8988T (cell line): ENCODE measurements around the gene PLGRKT.
"Not testable (repeated sequence)": the region's sequence is repeated elsewhere in the genome, so short reads cannot be mapped to it uniquely, and the experiment has no call there.

Experiments used
- DNase-seq: peaks from one replicate; pipeline ENCODE4 v3.0.0; 2011

Gene PLGRKT

DNA sequence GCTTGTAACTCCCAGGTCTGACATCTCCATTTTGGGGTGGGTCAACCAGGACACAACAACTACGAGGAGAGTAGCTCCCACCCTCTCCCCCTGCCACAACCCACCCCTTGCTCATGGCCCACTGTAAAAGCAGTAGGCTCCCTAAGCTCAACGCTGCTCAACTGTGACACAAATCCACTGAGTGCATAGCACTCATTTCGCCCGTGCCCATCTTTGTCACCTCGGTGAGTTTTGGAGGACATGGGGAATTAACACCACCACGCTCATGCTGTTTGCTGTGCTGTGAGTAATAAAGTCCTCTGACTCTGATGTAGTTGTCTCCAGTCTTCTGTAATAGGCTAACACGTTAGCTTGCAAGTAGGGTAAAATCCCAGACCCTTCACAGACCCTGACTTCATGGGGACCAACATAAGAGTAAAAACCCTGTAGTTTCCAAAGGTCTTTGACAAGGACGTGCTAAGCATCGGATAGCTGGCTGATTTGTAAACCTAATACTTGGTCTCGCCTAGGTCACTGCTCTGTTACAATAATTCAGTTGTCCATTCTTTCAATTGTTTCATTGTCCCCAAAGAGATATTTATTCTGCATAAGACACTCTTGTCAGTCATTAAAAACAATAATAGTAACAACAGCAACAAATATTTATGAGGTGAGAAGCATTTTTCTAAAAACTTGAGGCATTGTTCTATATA is 7.7 kb downstream of the PLGRKT start:
- DNase-seq = no peak

DNA sequence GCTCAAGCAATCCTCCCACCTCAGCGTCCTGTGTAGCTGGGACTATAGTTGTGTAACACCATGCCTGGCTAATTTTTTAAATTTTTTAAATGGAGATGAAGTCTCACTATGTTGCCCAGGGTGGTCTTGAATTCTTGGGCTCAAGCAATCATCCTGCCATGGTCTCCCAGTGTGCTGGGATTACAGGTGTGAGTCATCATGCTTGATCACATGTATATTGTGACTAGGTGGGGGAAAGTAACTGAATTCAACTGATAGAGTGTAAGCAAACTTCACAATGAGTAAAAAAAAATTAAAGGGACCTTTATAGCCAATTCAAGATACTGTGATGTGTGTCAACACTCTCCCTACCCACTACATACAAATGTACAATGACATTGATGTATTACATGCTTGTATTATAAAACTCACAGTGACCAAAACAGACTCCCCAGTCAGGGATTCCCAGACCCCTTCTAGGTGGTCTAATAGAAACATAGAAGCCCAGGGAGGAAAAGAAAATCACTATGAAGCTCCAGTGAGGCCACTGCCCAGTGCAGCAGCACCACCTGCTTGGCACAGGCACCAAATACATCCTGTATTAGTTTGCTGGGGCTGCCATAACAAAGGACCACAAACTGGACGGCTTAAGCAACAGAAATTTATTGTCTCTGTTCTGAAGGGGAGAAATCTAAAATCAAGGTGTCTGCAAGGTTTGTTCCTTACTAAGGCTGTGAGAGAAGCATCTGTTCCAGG is 8.8 kb downstream of the PLGRKT start:
- DNase-seq = no peak

DNA sequence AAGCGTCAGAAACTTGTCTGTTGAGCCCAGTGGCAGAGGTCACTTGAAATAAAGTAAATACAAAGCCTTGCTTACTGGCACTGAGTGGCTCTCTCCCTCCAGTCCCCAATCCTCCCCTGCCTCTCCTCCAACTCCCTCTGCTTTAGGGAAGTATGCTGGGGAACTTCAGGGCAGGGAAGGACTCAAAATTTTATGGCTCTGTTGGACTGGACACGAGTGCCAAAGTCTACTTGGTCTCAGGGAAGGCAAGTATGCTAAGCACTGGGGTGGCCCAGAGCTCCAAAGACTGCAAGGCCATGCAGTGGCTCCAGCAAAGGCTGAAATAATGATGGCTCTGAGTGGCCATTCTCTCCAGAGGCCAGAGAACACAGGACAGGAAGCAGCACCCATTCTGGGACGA is 9.6 kb downstream of the PLGRKT start:
- no peak for DNase-seq

DNA sequence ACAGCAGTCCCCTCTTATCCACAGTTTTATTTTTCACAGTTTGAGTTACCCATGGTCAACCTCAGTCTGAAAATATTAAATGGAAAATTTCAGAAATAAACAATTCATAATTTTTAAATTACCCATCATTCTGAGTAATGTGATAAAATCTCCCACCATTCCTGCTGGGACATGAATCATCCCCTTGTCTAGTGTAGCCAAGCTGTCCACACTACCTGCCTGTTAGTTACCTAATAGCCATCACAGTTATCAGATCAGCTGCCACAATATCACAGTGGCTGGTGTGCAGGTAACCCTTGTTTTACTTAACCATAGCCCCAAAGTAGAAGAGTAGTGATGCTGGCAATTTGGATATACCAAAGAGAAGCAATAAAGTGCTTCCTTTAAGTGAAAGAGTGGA is 10.7 kb downstream of the PLGRKT start:
- no peak for DNase-seq

DNA sequence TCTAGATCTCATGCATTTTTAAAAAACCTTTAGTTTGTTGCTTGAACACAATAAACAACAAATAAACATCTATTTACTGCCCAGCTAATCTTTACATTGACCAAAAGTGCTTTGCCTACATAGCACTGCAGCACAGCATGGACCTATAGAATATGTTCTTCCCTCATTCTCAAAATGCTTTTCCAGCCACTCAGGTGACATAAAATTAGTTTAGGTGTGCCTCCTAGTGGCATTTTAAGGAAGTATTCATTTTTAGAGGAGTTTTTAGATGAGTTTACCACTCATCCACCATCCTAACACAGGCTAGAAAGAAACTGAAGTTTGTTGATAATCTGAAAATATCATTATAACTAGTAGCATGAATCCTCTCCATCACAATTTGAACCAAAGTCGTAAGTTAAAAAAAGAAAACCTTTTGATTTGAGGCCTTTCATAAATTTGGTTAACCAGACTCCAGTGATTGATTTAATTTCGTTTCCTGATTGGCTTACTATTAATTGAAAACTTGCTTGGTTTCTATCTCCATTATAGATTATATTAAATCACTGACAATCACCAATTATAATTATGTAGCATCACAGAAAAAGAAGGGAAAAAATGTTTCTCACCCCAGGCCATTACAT is 12.6 kb downstream of the PLGRKT start:
- DNase-seq = no peak

DNA sequence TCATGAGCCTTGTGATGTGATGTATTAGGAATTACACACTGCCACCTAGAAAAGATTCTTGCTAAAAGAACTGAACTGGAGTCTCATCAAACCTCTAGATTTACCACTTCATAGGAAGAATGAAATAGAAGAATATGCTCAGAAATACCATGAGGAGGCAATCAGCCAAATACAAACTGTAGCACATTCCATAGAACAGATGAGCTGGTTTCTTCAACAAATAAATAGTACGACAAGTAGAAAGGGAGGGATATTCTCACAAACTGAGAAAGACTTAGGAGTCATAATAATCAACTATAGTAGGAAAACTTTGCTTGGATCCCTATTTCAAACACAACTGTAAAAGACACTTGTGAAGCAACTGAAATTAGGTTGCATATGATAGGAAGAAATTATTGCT is 15.4 kb downstream of the PLGRKT start:
- DNase-seq = no peak

DNA sequence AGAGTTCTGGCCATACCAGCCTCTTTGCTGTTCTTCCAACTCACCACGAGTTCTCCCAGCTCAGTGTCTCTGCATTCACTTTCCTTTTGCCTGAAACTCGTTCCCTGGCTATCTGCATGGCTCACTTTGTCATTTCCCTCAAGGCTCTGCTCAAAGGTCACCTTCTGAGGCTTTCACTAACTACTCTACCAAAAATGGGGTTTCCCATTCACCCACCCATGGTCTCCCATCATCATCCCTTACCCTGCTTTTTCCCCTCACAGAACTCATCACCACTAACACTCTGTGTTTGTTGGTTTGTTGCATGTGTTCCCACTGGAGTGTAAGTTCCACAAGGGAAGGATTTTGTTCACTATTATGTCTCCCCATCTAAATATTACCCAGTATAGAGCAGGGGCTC is 16.6 kb downstream of the PLGRKT start:
- no peak for DNase-seq

DNA sequence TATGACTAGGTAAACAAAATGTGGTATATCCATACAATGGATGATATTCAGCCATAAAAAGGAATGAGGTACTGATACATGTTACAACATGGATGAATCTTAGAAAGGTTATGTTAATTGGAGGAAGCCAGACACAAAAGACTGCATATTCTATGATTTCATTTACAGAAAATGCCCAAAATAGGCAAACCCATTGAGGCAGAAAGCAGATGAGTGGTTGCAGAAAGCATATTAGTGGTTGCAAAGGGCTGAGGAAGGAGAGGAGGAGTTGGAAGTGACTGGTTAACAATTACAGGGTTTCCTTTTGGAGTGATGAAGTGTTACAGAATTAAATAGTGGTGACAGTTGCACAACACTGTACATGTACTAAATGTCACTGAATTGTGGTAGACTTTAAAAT is 17.7 kb downstream of the PLGRKT start:
- no peak for DNase-seq

DNA sequence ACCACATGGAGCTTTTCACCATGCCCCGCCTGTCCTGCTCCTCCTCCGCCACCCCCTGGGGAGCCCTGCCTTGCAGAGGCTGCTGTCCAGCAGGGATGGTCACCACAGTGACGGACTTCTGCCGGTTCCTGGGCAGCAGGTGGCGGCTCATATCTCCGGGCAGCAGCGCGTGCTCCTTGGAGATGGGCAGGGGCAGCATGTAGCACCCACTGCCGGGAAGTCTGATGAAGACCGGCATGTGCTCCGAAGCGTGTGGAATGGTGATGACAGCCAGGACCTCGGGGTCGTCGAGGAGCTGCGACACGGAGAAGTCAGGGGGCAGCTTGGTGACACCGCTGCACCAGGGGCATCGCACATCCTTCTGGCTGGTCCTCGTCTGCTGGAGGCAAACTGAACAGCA is 19.2 kb downstream of the PLGRKT start:
- DNase-seq = no peak

DNA sequence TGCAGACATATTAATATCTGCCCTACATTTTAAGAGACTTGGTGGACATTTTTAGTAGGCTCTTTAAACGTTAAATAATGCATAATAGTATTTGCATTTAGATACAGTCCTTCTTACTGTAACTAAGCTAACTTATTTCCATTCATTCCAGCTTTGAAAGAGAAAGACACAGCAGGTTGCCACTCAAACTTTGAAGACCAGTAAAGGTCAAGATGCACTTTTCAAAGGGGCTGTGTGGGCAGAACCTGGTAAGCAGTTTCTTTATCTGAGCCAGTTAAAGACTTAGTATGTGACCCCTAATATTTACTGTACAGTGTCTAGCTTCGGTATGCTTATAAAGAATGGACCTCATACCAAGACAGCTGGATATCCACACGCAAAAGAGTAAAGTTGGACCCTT is 20.8 kb downstream of the PLGRKT start:
- no peak for DNase-seq

DNA sequence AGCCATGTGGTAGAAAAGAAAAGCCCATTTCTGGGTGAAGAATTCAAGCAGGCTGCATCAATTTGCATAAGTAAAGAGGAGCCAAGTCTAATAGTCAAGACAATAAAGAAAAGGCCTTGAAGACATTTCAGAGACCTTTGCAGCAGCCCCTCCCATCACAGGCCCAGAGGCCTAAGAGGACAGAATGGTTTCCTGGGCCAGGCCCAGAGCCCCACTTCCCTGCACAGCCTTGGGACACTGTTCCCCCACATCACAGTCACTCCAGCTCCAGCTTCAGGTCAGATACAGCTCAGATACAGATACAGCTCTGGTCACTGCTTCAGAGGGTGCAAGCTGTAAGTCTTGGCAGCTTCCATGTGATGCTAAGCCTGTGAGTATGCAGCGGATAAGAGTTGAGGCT is 29.1 kb downstream of the PLGRKT start:
- DNase-seq = no peak

DNA sequence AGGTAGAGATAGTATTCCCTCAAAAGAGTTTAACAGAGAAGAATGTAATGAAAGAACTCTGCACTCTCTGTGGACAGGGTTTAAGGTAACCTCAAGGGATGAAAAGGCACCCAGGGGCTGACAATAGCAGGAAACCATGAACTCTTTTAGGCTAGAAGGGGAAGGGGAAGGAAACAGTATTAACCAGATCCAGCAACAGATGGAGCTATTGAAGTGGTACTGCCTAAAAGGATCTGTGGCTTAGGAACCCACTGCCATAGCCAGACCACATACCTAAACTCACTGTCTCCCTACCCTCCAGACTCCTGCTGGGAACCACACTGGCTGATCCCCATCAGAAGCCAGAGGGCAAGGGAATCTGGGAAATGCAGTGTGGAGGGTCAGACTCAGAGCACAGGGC is 35.5 kb downstream of the PLGRKT start:
- no peak for DNase-seq

DNA sequence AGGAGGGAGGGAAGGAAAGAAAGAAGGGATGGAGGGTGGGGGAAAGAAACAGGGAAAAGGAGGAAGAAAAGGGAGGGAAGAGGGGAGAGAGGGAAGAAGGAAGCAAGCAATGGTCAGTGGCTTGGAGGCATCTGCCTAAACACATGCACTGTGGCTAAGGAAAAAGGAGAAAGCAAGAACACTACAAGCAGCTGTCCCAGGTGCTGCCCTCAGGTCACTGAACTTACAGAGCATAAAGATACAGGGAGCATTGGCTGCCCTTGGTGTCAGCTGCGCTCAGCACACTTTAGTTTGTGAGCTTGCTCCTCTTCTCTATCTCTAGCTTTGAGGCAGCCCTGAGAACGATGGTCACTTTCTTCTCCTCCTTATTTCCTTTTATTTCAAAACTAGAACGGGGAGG is 40.2 kb downstream of the PLGRKT start:
- DNase-seq = not testable (repeated sequence)

DNA sequence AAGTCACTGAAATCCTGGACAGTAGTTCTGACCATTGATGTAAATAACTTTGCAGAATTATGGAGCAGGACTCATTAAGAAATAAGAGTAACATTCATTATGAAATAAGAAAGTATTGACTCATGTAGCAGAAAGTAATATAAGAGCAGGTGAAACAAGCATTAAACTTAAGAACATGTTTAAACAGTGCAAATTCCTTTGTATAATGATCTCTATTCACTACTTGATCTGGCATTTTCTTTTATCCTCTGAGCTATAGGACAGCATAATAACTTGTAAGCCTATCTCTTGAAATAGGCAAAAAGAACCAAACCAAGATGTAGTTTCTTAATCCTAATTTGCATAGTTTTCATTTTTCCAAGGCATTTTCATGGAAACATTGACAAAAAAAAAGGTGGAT is 42.3 kb downstream of the PLGRKT start:
- no peak for DNase-seq

DNA sequence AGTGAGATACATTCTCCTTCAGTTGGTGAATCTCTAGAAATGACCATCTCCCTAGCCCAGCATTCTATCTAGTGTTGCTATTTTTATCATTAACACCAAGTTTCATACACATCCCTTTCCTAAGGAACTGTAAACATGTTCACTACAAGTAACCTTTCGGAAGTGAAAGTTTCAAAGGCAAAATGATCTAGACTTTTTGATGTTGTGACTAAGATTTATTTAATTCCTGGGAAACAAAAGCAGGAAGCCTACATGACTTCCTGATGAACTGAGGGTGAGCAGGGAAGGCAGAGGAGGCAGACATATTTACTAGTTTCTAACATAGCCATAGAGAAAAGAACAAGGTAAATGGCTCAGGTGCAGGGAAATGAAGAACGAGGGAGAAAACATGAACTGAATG is 43.7 kb downstream of the PLGRKT start:
- DNase-seq = not testable (repeated sequence)

DNA sequence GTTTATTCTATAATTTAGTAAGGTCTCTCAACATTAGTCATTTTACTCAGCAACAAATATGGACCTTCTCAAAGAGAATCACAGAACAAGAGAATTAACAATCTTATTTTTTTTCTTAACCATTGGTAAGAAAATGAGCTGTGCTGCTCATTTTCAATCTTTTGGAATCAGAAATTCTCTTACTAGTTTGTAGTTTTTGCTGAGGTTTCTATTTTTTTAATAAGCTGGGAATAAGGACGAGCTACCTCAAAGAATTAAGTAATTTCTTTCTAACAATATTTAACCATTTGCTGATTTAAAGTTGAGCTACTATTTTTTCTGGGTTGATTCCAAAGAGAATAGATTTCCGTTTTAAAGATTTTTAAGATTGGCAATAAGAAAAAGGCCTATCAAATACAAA is 44.2 kb downstream of the PLGRKT start:
- no peak for DNase-seq

DNA sequence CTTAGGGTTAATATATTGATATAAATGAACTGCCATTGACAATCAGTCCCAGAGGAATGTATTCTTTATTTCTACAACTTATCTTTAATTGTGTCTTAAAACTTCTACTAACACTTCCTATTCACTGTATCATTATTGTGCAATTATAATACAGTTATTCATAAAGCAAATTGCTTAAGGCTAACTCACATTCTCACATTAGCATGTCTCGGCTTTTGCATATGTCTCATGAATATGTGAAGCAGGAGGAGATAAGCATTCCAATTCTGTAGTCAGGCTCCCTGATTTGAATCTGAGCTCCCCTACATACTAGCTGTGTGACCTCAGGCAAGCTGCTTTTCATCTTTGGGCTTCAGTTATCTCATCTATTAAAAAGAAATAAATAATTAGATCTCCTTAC is 45.4 kb downstream of the PLGRKT start:
- no peak for DNase-seq

DNA sequence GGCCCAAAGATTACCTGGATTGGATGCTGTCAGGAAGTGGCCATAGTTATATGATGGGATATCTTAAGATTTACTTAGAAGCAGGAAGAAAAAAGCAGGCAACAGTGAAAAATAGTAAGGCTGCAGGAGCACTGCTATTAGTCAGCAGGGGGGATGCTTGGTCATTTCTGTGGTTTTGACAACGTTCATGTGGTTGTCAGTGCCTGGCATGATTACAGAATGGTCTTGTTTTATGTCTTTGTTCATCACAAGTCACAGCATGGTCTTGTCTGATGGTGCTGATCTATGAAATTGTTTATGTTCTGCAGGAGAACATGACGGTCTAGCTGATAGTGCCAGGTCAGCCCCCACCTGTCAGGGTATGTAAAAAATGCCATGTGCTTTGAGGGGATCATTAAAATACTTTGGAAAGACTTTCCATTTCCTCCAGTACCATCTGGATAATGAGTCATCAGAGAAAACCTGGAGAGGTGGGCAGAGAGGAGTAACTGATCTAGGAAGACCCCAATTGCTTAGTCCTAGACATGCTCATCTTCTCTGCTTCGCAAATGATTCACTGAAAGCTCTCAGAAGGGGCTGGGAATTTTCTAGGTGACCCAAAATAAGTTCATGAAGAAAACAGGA is 48.5 kb downstream of the PLGRKT start:
- no peak for DNase-seq

DNA sequence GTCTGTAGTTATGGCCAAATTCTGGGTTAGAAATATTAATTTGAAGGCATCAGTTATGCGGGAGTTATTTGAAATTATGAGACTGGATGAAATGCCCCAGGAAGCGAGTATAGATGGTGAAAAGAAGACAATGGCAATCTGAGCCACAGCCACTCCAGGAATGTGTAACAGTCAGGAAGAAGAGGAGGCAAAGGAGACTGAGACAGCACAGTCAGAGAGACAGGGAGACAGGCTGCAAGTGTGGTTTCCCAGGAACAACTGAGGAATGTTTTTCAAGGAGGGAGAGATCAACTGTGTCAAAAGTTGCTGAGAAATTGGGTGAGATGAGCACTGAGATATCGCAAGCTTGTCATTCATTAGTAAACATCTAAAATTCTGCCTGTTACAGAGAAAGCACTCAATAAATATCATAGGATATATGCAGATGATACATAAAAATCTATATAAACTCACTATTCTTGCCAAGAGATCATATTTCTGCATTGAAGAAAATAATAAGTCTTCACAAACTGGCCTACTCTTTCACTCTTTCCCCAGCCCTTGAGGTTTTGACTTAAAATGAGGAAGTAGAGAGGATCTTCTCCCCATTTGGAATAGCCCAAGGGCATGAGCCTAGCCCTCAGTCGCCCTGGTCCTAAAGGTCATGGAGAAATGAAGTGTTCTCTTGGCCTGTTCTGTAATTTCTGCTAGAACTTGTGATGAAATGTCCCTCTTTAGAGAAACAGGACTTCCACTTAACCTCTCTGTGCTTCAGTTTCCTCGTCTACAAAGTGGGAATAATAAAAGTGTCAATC is 49.5 kb downstream of the PLGRKT start:
- DNase-seq = no peak

DNA sequence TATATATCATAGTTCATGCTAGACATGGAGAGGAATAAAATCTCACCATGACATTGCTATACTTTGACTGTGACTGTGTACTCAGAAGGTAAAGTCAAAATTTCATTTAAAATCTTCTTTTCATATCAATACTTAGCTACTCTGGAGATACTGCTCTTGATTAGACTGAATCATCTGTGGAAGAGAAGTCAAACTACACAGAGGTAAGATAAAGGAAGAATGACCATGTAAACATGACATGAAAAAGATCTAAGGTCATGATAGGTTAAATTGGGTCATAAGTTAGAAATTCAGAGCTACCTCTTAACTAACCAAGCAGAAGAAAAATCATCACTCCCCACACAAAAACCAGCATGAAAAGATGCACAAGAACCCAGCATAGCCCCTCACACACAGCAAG is 53.3 kb downstream of the PLGRKT start:
- DNase-seq = no peak

DNA sequence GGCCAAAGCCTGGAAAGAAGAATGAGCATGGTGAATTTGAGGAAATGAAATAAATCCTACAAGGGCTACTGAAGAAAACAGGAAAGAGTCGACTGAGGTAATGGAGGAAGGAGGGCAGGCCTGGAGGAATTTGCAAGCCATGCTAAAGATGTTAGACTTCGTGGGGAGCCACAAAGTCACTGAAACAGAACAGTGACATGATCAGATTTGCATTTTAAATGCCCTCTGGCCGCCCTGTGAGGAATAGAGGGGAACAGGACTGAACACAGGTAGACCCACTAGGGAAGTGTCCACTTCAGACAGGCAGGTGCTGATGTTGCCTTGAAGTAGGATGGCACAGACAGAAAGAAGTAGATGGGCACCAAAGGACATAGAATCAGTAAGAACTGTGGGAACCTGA is 55.2 kb downstream of the PLGRKT start:
- DNase-seq = no peak

DNA sequence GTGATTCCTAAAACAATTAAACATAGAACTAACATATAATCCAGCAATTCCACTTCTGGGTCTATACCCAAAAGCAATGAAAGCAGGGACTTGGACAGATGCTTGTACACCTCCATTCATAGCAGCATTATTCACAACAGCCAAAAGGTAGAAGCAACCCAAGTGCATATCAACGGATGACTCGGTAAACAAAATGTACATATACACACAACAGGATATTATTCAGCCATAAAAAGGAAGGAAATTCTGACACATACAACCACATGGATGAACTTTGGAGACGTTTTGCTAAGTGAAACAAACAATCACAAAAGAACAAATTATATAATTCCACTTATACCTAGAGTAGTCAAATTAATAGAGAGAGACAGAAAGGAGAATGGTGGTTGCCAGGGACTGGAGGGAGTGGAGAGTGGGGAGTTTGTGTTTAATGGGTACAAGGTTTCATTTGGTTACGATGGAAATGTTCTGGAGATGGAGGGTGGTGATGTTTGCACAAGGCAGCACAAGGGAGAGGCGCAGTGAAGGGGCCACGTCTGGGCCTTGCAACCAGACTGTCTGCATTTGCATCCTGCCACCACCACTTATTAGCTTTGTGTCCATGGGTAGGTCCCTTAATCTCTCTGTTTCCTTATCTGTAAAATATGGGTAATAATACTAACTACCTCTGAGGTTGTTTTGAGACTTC is 61.8 kb downstream of the PLGRKT start:
- DNase-seq = no peak

DNA sequence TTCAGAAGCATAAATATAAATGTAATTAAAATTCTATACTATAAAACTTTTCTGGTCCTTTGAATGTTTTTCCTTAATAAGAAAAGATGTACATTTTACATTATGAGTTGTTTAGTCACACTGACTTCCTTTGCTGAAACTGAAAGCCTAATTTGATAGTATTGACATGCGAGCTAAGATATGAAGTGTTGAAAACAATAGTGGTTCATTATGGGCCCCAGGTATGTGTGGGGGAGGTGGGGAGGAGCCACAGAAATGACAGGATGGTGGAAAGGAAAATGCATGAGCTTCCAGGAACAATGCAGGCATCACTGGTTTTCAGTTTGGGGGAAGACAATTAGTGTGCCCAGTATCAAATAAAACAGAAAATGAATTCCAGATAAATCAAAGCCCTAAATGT is 62.6 kb downstream of the PLGRKT start:
- DNase-seq = no peak
